ENCODE data around the gene LCA5. TPM values are rescaled to one million over a fixed set of nuclear protein-coding genes. Genes with fewer than 3 reads are reported as not detected.
"Not testable (repeated sequence)": the region's sequence is repeated elsewhere in the genome, so short reads cannot be mapped to it uniquely, and the experiment has no call there.

LCA5 gene
- total RNA-seq, 1 donor from 2014 or later, result 21.2 TPM

DNA sequence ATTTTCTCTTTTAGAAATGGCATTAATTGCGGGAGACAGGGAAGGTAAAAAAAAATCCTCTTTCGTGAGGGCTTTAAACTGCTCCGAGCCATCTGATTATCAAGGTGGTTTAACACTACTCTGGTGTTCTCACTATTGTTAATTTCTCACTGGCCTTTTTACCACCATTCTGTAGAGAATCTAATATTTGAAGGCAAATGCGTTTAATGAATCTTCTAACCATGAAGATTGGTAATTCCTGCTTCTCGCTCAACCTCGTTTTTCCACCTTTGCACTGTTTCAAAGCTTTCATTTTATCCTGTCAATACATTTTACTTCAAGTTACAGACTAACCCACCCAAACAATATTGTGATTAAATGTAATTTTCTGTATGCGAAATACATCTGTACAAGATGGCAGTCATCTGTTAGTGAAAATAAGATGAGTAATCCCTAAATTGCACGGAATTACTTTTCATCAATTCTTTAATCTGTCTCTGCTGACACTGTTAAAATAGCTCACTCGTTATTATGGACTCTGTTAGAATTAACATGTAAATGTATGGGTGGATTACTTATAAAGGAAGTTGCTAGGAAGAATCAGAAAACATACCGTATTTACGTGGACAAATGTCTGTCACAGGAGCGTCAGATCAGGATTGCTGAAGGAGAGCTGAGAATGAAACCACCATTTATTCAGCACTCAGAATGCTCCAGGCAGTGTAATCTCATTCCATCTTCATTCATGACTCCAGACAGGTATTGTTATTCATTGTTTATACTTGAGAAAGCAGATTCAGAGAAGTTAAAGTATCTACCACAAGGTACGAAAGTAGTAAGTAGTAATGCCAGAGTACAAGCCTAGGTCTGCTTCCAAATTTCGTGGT is 1.1 kb upstream of the LCA5 start:
- DNase-seq (ENCODE audit: low spot score), result peak; percentile 25

GRCh38 chr6:79536585-79536953 is 661 bp downstream of the LCA5 start:
- DNase-seq (ENCODE audit: low spot score), result peak; percentile 62

- DNase-seq (ENCODE audit: low spot score), result not testable (repeated sequence)
Observed at GRCh38 chr6:79529567-79529966, 7.7 kb downstream of the LCA5 start.

- DNase-seq (ENCODE audit: low spot score), result no peak
Observed at GRCh38 chr6:79526897-79527296, 10.3 kb downstream of the LCA5 start.

DNA sequence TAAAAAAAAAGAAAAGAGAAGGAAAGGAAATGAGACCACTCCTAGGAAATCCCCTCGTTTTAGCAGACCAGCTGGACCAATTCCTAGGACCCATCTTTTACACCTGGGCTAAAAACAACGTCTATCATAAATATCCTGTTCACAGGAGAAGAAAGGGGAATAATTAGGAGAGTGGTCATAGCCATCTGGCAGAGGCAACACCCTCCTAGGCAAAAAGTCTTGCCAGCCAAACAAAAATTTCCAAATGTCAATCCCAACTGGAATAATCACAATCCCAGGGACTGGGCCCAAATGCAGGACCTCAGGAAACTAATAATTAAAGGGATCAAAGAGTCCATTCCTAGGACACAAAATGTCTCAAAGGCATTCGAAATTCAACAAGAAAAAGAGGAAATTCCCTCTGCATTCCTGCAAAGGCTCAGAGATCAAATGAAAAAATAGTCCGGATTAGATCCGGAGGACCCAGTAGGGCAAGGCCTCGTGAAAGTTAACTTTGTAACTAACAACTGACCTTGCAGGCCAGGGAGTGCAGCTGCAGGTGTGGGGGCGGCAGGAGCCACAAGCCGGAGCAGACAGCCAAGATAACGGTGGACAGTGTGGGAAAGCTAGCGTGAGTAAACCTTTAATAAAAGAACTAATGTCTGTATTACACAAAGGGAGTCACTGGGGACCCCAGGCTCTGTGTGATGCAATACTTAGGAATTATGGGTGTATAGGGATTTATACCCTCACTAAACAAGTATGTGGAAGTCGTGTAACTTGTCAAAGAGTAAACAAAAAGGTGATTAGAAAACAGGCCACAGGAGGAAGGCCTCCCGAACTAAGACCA is 11.7 kb downstream of the LCA5 start:
- DNase-seq (ENCODE audit: low spot score), result no peak

DNA sequence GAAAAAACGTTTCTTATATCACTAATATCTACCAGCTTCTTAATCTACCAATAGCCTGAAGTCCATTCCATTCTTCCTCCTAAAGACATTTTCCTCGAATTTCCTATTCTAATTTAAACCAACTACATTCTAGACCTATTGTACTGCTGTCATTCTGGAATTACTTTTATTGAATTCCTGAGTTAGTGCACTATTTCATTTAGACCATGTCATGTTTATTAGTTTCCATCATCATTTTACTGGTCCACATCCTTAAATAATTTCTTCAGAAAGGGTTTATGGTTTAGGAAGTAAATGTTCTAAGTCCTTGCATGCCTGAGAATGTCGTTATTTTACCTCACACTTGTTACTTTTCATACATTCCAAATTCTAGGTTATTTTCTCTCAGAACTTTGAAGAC is 13.2 kb downstream of the LCA5 start:
- DNase-seq (ENCODE audit: low spot score), result no peak

DNA sequence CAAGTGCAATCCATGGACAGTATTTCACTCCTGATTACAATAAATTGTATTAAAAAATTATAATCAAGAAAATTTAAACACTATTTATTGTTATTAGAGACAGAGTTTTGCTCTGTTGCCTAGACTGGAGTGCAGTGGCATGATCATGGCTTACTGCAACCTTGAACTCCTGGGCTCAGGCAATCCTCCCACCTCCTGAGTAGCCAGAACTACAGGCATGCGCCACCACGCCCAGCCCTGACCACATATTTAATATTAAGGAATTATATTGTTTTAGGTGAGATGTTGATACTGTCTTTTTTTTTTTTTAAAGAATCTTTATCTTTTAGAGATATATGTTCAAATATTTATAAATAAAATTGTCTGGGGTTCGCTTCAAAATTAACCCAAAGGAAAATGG is 14.6 kb downstream of the LCA5 start:
- DNase-seq (ENCODE audit: low spot score), result no peak

DNA sequence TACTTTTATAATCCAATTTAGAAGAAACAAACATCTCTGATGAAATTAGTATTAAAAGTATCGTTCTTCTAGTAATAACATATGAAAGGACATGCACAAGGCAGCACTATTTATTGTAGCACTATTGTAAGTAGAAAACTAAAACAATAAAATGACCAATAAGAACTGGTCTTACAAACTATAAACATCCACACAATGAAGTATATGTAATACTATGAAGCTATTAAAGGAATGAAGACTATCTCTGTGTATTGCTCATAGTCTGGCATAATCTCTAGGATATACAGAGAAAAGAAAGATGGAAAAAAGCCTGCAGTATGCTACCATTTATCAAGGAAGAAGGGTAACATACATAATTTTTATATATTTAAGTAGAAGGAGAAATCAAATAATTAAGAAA is 16.7 kb downstream of the LCA5 start:
- DNase-seq (ENCODE audit: low spot score), result no peak

GRCh38 chr6:79518842-79519241 is 18.4 kb downstream of the LCA5 start:
- DNase-seq (ENCODE audit: low spot score), result no peak

DNA sequence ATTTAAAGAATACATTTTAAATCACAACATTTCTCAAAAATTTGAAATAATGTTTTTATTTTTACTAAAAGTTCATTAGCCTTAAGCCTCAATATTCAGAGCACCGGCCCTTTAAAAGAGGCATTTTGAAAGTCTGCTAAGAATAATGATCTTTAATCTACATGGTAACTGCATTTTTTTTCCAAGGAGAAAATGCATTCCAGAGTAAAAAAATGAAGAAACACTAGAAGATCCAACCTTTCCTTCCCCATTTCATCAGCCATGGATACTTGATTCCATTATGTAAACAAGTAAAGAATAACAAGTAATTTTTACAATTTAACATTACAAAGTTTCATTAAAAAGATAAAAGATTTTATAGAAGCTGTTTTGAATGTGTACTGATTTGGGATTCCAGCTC is 21.8 kb downstream of the LCA5 start:
- no peak for DNase-seq (ENCODE audit: low spot score)

DNA sequence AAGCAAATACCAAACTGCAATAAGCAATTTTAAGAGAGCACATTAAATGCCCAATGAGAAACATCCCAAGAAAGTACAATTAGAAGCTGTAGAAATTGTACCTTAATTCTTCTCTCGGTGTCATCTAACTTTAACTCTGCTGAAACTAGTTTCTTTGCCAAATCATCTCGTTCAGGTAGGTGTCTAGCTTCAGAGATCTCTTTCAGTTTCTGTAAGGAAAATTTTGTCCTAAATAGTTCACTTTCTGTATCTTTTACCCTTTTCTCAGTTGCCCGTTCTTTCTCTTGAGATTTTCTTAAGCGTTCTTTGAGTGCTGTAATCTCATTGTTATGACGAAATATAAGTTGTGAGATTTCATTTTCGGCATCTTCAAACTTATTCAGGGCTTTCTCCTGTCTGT is 24.1 kb downstream of the LCA5 start:
- no peak for DNase-seq (ENCODE audit: low spot score)

- no peak for DNase-seq (ENCODE audit: low spot score)
Observed at GRCh38 chr6:79512014-79512413, 25.2 kb downstream of the LCA5 start.

DNA sequence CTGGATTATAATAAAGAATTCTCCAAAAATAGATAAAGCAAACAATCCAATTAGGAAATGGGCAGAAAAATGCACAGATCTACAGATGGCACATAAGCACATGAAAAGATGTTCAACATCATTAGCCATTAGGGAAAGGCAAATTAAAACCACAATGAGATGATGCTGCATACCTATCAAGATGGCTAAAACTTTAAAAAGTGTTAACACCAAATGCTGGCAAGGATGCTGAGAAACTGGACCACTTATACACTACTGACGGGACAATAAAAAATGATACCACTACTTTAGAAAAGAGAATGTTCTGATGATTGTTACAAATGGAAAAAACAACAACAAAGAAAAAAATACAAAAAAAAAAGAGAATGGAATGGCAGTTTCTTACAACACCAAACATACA is 26.5 kb downstream of the LCA5 start:
- no peak for DNase-seq (ENCODE audit: low spot score)

DNA sequence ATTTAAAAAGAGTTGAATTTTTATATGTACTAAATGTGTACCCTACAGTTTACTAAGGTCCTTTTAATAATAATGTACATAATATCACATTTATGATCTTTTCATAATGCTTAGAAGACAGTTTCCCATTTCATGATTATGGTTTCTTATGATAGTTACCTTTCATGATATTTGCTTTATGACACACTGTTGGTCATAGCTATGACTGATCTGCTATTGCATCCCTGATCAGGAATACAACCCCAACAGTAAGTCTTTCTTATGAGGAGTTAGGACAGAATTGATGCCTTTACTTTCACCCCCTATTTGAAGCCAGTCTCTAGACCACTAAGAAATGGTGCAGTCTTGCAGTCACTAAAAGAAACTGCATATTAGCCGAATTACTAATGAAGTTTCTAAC is 31.0 kb downstream of the LCA5 start:
- no peak for DNase-seq (ENCODE audit: low spot score)

GRCh38 chr6:79504372-79504771 is 32.9 kb downstream of the LCA5 start:
- DNase-seq (ENCODE audit: low spot score), result no peak

GRCh38 chr6:79498842-79499241 is 38.4 kb downstream of the LCA5 start:
- no peak for DNase-seq (ENCODE audit: low spot score)

GRCh38 chr6:79495246-79495645 is 42.0 kb downstream of the LCA5 start:
- no peak for DNase-seq (ENCODE audit: low spot score)

DNA sequence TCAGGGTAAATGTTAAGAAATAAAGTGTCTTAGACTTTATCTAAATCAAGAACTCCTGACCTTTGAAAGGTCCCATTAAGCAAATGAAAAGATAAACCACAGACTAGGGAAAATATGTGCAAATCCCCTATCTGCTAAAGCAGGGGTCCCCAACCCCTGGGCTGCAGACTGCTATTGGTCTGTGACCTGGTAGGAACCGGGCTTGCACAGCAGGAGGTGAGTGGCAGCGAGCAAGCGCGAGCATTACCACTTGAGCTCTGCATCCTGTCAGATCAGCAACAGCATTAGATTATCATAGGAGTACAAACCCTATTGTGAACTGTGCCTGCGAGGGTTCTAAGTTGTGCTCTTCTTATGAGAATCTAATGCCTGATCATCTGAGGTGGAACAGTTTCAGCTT is 42.4 kb downstream of the LCA5 start:
- DNase-seq (ENCODE audit: low spot score), result no peak

- no peak for DNase-seq (ENCODE audit: low spot score)
Observed at GRCh38 chr6:79470728-79471127, 66.5 kb downstream of the LCA5 start.

GRCh38 chr6:79469376-79470246 is 67.6 kb downstream of the LCA5 start:
- no peak for DNase-seq (ENCODE audit: low spot score)

GRCh38 chr6:79468587-79468986 is 68.6 kb downstream of the LCA5 start:
- DNase-seq (ENCODE audit: low spot score), result no peak

GRCh38 chr6:79468116-79468515 is 69.1 kb downstream of the LCA5 start:
- no peak for DNase-seq (ENCODE audit: low spot score)

Data from umbilical cord (tissue), 2 donors.